Upper lobe of left lung (tissue), 6 donors: Measurements from ENCODE around the gene PKNOX2. TPM values are rescaled to one million over a fixed set of nuclear protein-coding genes. Genes with fewer than 3 reads are reported as not detected.

ENCODE experiments used
- ATAC-seq, 2 donors: fragments of 200-7000 bp; cut with Tn5 transposase; one replicate each; pipeline ENCODE4 v1.9.1; 2022; ENCODE audit warnings: mild to moderate bottlenecking in 2 of 2, moderate library complexity in 2 of 2; ENCODE audit not compliant: low FRiP score in 2 of 2
- DNase-seq, 2 donors: peaks; one replicate each; pipeline ENCODE4 v3.0.0-alpha.2; 2019 to 2020
- H3K27ac ChIP-seq, 4 donors: fragments of 200-600 bp; sonication (generic); one replicate each; pipeline ENCODE4 v1.5.1; 2016 to 2019
- H3K27me3 ChIP-seq, 4 donors: fragments of 200-600 bp; sonication (generic); one replicate each; pipeline ENCODE4 v1.5.1; 2017 to 2019
- H3K36me3 ChIP-seq, 4 donors: fragments of 200-600 bp; sonication (generic); one replicate each; pipeline ENCODE4 v1.5.1; 2016 to 2019
- H3K4me1 ChIP-seq, 4 donors: fragments of 200-600 bp; sonication (generic); one replicate each; pipeline ENCODE4 v1.5.1; 2018 to 2019
- H3K4me3 ChIP-seq, 4 donors: fragments of 200-600 bp; sonication (generic); one replicate each; pipeline ENCODE4 v1.5.1; 2017 to 2019; ENCODE audit warnings: mild to moderate bottlenecking in 2 of 4, moderate library complexity in 1 of 4
- H3K9me3 ChIP-seq, 4 donors: fragments of 200-600 bp; sonication (generic); one replicate each; pipeline ENCODE4 v1.5.1; 2018 to 2019
- EP300 ChIP-seq, 4 donors: sonication (generic); formaldehyde crosslinking; IDR thresholded peaks; one replicate each; pipeline ENCODE4 v1.5.1; 2017; ENCODE audit warnings: antibody characterized with exemption in 4 of 4, control low read depth in 2 of 4
- POLR2A ChIP-seq, 4 donors: fragments of 450-650 bp; IDR thresholded peaks; one replicate each; pipeline ENCODE4 v1.5.1; 2016 to 2017; ENCODE audit warnings: antibody characterized with exemption in 4 of 4, mild to moderate bottlenecking in 2 of 4
- POLR2AphosphoS5 ChIP-seq, 2 donors: sonication (generic); formaldehyde crosslinking; IDR thresholded peaks; one replicate each; pipeline ENCODE4 v1.5.1; 2017; ENCODE audit warnings: antibody characterized with exemption in 2 of 2
- WGBS, 2 donors: methylation state at CpG; one replicate each; pipeline ENCODE4 v1.1.5; 2017 to 2018; 5-methylcytosine and 5-hydroxymethylcytosine counted together
- total RNA-seq, 6 donors: library from RNA; depleted of rRNA in 4 of 6; stranded (reverse); fragments of >200 nt in 4 of 6; gene quantifications; one replicate each; pipeline versions ENCODE4 v1.1.0 to v1.2.1, GENCODE V29; 2016 to 2021
- TF ChIP-seq, protein P1 (sequence below), 6 experiments: fragments of 450-650 bp in 4 of 6; fragments of 200-600 bp in 2 of 6; sonication (generic) in 2 of 6; IDR thresholded peaks; one replicate each; pipeline ENCODE4 v1.5.1; 2016 to 2019; ENCODE audit warnings: antibody characterized with exemption in 6 of 6
- donor health status: DM: no; HTN: no; CAD: no; lungs with moderate emphysema.
- donor health status: DM: no; HTN: yes; CAD: no; lungs with severe emphysema.

Gene PKNOX2
- total RNA-seq, 6 donors from 2014 or later, result 2.9 to 15.5 (median 8.4) TPM

DNA sequence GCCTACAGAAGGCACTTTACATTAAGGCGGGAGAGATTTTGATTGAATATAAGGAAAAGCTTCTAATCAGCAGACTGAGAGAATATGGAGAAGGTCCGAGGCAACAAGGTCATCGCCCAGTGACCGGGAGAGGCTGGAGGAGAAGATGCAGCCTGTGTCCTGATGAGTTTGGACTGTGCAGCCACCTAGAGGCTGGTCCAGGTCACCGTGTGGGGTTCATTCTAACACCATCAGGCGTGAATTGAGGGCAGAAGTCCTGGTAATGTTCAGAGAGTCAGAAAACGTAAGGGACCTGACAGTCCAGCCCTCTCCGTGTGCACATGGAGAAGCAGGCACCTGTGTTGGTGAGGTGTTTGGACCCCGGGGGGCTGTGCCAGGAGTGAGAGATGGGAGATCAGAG, 228.8 kb downstream of the PKNOX2 start:
- DNase-seq (no peak), ATAC-seq (no peak)
- H3K27me3 ChIP-seq, result no peaks in the 10 kb centered on the region
- no peak overlapping the region for H3K27ac ChIP-seq
- TF ChIP-seq POLR2AphosphoS5 (IDR thresholded peaks at IDR 0.05) (no peak), POLR2A (IDR thresholded peaks at IDR 0.05) (no peak), EP300 (IDR thresholded peaks at IDR 0.05) (no peak)
- TF ChIP-seq, protein P1, sequence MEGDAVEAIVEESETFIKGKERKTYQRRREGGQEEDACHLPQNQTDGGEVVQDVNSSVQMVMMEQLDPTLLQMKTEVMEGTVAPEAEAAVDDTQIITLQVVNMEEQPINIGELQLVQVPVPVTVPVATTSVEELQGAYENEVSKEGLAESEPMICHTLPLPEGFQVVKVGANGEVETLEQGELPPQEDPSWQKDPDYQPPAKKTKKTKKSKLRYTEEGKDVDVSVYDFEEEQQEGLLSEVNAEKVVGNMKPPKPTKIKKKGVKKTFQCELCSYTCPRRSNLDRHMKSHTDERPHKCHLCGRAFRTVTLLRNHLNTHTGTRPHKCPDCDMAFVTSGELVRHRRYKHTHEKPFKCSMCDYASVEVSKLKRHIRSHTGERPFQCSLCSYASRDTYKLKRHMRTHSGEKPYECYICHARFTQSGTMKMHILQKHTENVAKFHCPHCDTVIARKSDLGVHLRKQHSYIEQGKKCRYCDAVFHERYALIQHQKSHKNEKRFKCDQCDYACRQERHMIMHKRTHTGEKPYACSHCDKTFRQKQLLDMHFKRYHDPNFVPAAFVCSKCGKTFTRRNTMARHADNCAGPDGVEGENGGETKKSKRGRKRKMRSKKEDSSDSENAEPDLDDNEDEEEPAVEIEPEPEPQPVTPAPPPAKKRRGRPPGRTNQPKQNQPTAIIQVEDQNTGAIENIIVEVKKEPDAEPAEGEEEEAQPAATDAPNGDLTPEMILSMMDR (IDR thresholded peaks at IDR 0.05), result no peak
- no peak overlapping the region for H3K4me3 ChIP-seq
- H3K36me3 ChIP-seq, result no peaks in the 10 kb centered on the region
- 79 to 88% methylated on average over 9 of the region's 9 CpGs for WGBS, 2 donors
- H3K9me3 ChIP-seq, result no peaks in the 10 kb centered on the region
- H3K4me1 ChIP-seq, result peaks cover 0 to 12% (median 5%) of the 10 kb centered on the region in 4 donors

DNA sequence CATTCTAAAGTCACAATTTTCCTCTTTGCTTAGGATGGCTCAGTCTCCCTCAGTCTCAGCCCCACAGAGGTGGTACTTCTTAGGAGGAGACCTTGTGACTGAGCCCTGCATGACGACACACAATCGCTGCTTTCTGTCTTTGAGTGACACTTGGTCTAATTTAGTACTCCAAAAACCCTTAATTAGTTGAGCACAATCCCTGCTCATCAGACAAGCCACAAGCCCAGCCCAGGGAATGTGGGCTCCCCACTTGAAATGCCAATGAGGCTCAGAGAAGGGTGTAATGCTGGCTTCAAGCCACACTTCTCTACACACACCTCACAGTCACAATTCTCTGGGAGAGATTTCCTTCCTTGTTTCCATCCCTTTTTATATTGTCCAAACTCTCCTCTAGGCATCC, 229.7 kb downstream of the PKNOX2 start:
- no peak for DNase-seq
- Histone ChIP-seq H3K9me3 (no peaks in the 10 kb centered on the region), H3K27ac (no peak overlapping the region), H3K27me3 (no peaks in the 10 kb centered on the region), H3K36me3 (no peaks in the 10 kb centered on the region), H3K4me1 (peaks cover 0 to 12% (median 5%) of the 10 kb centered on the region in 4 donors), H3K4me3 (no peak overlapping the region)
- WGBS, 2 donors, result 75 to 83% methylated on average over 2 of the region's 2 CpGs
- ATAC-seq, result no peak
- TF ChIP-seq POLR2AphosphoS5 (IDR thresholded peaks at IDR 0.05), result no peak
- TF ChIP-seq EP300 (IDR thresholded peaks at IDR 0.05), result no peak
- TF ChIP-seq POLR2A (IDR thresholded peaks at IDR 0.05), result no peak
- TF ChIP-seq, protein P1 (IDR thresholded peaks at IDR 0.05), result no peak

DNA sequence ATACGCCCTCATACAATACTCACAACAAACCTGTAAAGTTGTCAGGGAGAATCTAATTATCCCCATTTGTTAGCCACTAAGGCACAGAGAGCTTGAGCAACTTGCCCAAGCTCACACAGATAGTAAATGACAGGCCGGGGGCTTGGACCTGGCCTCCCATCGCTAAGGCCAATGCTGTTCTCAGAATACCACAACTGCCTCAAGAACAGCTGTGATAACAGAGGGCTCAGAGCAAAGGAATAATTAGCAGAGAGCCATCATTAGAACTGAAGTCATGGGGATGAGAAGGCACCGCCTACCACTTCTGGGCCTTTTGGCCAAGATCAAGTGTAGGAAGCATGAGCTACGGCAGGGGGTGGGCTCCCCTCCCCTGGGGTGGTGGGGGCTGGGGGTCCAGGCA, 232.9 kb downstream of the PKNOX2 start:
- DNase-seq (no peak), ATAC-seq (no peak)
- no peak overlapping the region for H3K4me3 ChIP-seq
- H3K27ac ChIP-seq, result peak overlapping the region in 1 of 4 donors; percentile 13
- no peaks in the 10 kb centered on the region for H3K36me3 ChIP-seq
- H3K4me1 ChIP-seq, result no peaks in the 10 kb centered on the region
- TF ChIP-seq POLR2A (IDR thresholded peaks at IDR 0.05) (no peak), EP300 (IDR thresholded peaks at IDR 0.05) (no peak), POLR2AphosphoS5 (IDR thresholded peaks at IDR 0.05) (no peak)
- TF ChIP-seq, protein P1 (IDR thresholded peaks at IDR 0.05), result no peak
- H3K9me3 ChIP-seq, result no peaks in the 10 kb centered on the region
- WGBS, 2 donors, result 91 to 94% methylated on average over 4 to 5 of the region's 5 CpGs
- H3K27me3 ChIP-seq, result no peaks in the 10 kb centered on the region

DNA sequence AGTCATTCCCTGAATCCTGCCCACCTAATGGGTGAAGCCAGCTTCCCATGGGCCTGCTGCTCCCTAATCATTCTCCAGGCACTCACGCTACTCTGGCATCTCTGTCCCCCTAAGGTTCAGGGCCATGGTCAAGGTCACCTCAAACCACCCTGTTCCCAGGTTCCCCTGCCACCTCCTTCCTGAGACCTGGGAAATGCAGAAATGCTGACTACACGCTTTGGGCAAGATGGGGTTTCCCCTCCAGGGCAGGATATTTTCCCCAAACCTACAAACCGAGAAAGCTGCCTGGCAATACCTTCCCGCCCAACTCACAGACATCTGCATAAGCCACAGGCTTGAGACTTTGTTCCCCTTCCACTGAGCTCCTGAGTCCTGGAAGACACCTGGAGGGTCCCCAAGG, 233.9 kb downstream of the PKNOX2 start:
- H3K36me3 ChIP-seq, result no peaks in the 10 kb centered on the region
- H3K4me3 ChIP-seq, result no peak overlapping the region
- no peaks in the 10 kb centered on the region for H3K27me3 ChIP-seq
- H3K27ac ChIP-seq, result no peak overlapping the region
- ATAC-seq (no peak), DNase-seq (no peak)
- H3K9me3 ChIP-seq, result no peaks in the 10 kb centered on the region
- 67 to 78% methylated on average over 4 of the region's 4 CpGs for WGBS, 2 donors
- TF ChIP-seq POLR2AphosphoS5 (IDR thresholded peaks at IDR 0.05) (no peak), EP300 (IDR thresholded peaks at IDR 0.05) (no peak), POLR2A (IDR thresholded peaks at IDR 0.05) (no peak)
- no peaks in the 10 kb centered on the region for H3K4me1 ChIP-seq

DNA sequence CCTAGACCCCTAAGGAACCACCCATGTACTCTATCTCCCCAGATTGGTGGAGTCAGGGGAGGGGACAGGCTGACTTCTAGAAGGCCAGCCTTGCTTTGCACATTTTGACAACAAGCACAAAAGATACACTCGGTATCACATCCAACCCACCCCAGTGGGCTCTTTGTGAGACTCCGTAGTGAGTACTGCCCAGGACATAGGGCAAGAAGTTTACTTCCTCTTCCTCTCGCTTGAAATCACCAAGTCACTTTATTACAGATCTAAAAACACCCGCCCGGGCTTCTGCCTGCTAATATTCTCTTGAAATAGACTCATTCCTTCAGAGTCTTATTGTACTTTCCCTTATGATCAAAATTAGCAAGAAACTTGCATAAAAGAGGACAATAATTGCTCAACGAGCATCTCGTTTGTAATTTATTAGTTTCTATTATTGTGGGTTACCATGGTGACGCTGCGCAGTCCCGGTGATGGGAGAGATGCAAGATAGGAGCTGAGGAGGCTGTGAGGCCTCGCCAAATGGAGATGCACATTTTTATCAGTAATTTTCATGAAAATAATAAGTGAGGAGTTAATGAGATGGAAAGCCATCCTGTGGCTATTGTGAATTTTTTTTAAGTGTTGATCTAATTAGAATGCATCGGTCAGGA, 234.6 kb downstream of the PKNOX2 start:
- Histone ChIP-seq H3K4me3 (no peak overlapping the region), H3K4me1 (no peaks in the 10 kb centered on the region), H3K9me3 (no peaks in the 10 kb centered on the region), H3K36me3 (no peaks in the 10 kb centered on the region), H3K27ac (no peak overlapping the region), H3K27me3 (no peaks in the 10 kb centered on the region)
- ATAC-seq, result no peak
- no peak for DNase-seq
- no peak for TF ChIP-seq POLR2A (IDR thresholded peaks at IDR 0.05)
- TF ChIP-seq EP300 (IDR thresholded peaks at IDR 0.05), result no peak
- TF ChIP-seq, protein P1 (IDR thresholded peaks at IDR 0.05), result no peak
- no peak for TF ChIP-seq POLR2AphosphoS5 (IDR thresholded peaks at IDR 0.05)
- WGBS, 2 donors, result 75 to 78% methylated on average over 12 of the region's 12 CpGs
